IMR-90 (cell line): ENCODE results near the gene NAT10. TPM values are rescaled to one million over a fixed set of nuclear protein-coding genes. Genes with fewer than 3 reads are reported as not detected.

ENCODE experiments used
- ATAC-seq: fragments of 200-7000 bp; cut with Tn5 transposase; 2 replicates; pipeline ENCODE4 v1.9.1; 2020; ENCODE audit warnings: low read depth, mild to moderate bottlenecking, moderate library complexity
- BruUV-seq: library from RNA; stranded (reverse); fragments of 400-500 nt; replicated peaks from 2 replicates; lab custom pipeline; 2021; lab: Mats Ljungman, UMichigan
- CTCF ChIA-PET: fragments of 300-600 bp; formaldehyde crosslinking; extraction: SDS; loops from one replicate; lab custom pipeline; 2021; ENCODE audit warnings: antibody characterized with exemption; lab: Yijun Ruan, JAX
- POLR2A ChIA-PET: fragments of 300-600 bp; sonication (Branson Sonifier 250); formaldehyde crosslinking; loops from one replicate; lab custom pipeline; 2022; ENCODE audit warnings: antibody characterized with exemption; ENCODE audit not compliant: unreplicated experiment; lab: Charles Lee
- DNase-seq: peaks from one replicate; pipeline ENCODE4 v3.0.0; 2013
- H2AFZ ChIP-seq: replicated peaks from 2 replicates; pipeline ENCODE3; 2013; ENCODE audit warnings: low read length, mild to moderate bottlenecking; ENCODE audit not compliant: poor library complexity
- H2AK5ac ChIP-seq: 2 replicates; pipeline ENCODE4 v1.6.1; 2013; ENCODE audit warnings: low read depth, low read length, inconsistent platforms
- H2AK9ac ChIP-seq: replicated peaks from 2 replicates; pipeline ENCODE3; 2013; ENCODE audit warnings: mild to moderate bottlenecking, low read depth, low read length, moderate library complexity; ENCODE audit not compliant: poor library complexity
- H2BK120ac ChIP-seq: 2 replicates; pipeline ENCODE4 v1.6.1; 2013; ENCODE audit warnings: low read depth, low read length, inconsistent platforms
- H2BK15ac ChIP-seq: 3 replicates; pipeline ENCODE4 v1.6.1; 2013; ENCODE audit warnings: low read depth, low read length, inconsistent platforms
- H2BK20ac ChIP-seq: 2 replicates; pipeline ENCODE4 v1.6.1; 2013; ENCODE audit warnings: low read depth, mild to moderate bottlenecking, inconsistent platforms, low read length, moderate library complexity
- H2BK5ac ChIP-seq: 2 replicates; pipeline ENCODE4 v1.6.1; 2013; ENCODE audit warnings: mild to moderate bottlenecking, low read depth, low read length, inconsistent platforms; ENCODE audit not compliant: poor library complexity, severe bottlenecking
- H3K14ac ChIP-seq: replicated peaks from 2 replicates; pipeline ENCODE4 v1.6.1; 2013; ENCODE audit warnings: low read depth, low read length, inconsistent platforms
- H3K18ac ChIP-seq: 2 replicates; pipeline ENCODE4 v1.6.1; 2013; ENCODE audit warnings: low read depth, low read length, control low read depth
- H3K23ac ChIP-seq: 2 replicates; pipeline ENCODE4 v1.6.1; 2013; ENCODE audit warnings: low read depth, low read length, inconsistent platforms
- H3K27ac ChIP-seq: 2 replicates; pipeline ENCODE4 v1.5.1; 2013; ENCODE audit warnings: mild to moderate bottlenecking, control low read depth, low read length; ENCODE audit not compliant: insufficient read depth
- H3K27me3 ChIP-seq: 2 replicates; pipeline ENCODE4 v1.6.1; 2013; ENCODE audit warnings: low read length; ENCODE audit not compliant: control insufficient read depth, insufficient read depth
- H3K36me3 ChIP-seq: 2 replicates; pipeline ENCODE4 v1.6.1; 2013; ENCODE audit warnings: low read length, mixed read lengths; ENCODE audit not compliant: control insufficient read depth, insufficient read depth
- H3K4ac ChIP-seq: 2 replicates; pipeline ENCODE4 v1.6.1; 2013; ENCODE audit warnings: low read depth, low read length, inconsistent platforms
- H3K4me1 ChIP-seq: 2 replicates; pipeline ENCODE4 v1.6.1; 2013; ENCODE audit warnings: low read length, mixed read lengths; ENCODE audit not compliant: control insufficient read depth, insufficient read depth
- H3K4me2 ChIP-seq: 2 replicates; pipeline ENCODE4 v1.6.1; 2013; ENCODE audit warnings: low read depth, mild to moderate bottlenecking, control low read depth, low read length, moderate library complexity
- H3K4me3 ChIP-seq: 2 replicates; pipeline ENCODE4 v1.5.1; 2013; ENCODE audit warnings: low read depth, mild to moderate bottlenecking, control low read depth, low read length, moderate library complexity; ENCODE audit not compliant: insufficient read depth
- H3K56ac ChIP-seq: 2 replicates; pipeline ENCODE4 v1.6.1; 2013; ENCODE audit warnings: low read length, inconsistent platforms; ENCODE audit not compliant: insufficient read depth; ENCODE audit errors: extremely low read depth
- H3K79me1 ChIP-seq, 2 experiments: 2 replicates each; pipeline ENCODE4 v1.6.1; 2013; ENCODE audit warnings: low read length in 2 of 2, inconsistent platforms in 1 of 2, low read depth in 1 of 2
- H3K9ac ChIP-seq: 2 replicates; pipeline ENCODE4 v1.6.1; 2013; ENCODE audit warnings: low read depth, low read length, control low read depth
- H3K9me1 ChIP-seq: 2 replicates; pipeline ENCODE4 v1.6.1; 2013; ENCODE audit warnings: low read length, inconsistent platforms; ENCODE audit not compliant: insufficient read depth
- H3K9me3 ChIP-seq: 2 replicates; pipeline ENCODE4 v1.6.1; 2013; ENCODE audit warnings: low read length; ENCODE audit not compliant: control insufficient read depth, insufficient read depth
- H4K20me1 ChIP-seq: 2 replicates; pipeline ENCODE4 v1.6.1; 2013; ENCODE audit warnings: low read length, inconsistent platforms; ENCODE audit not compliant: insufficient read depth
- H4K5ac ChIP-seq: 2 replicates; pipeline ENCODE4 v1.6.1; 2013; ENCODE audit warnings: mild to moderate bottlenecking, low read depth, low read length, control low read depth
- H4K8ac ChIP-seq, 2 experiments: 2 replicates each; pipeline ENCODE4 v1.6.1; 2013; ENCODE audit warnings: low read depth in 2 of 2, low read length in 2 of 2, control low read depth in 1 of 2, inconsistent platforms in 1 of 2
- H4K91ac ChIP-seq: 2 replicates; pipeline ENCODE4 v1.6.1; 2013; ENCODE audit warnings: low read depth, low read length, inconsistent platforms; ENCODE audit not compliant: insufficient read depth
- MAFK ChIP-seq: IDR thresholded peaks from 2 replicates; pipeline ENCODE4 v1.6.1; 2012; ENCODE audit warnings: low read depth, low read length, improper control_type of control experiment
- MAZ ChIP-seq: IDR thresholded peaks from 2 replicates; pipeline ENCODE4 v1.6.1; 2012; ENCODE audit warnings: low read depth, mild to moderate bottlenecking, low read length, improper control_type of control experiment, moderate library complexity, borderline replicate concordance
- SMC3 ChIP-seq: fragments of 150-350 bp; IDR thresholded peaks from 2 replicates; pipeline ENCODE4 v1.6.1; 2016; ENCODE audit warnings: low read depth, mild to moderate bottlenecking, antibody characterized with exemption, low read length, moderate library complexity
- WGBS, 2 experiments: methylation state at CpG; one replicate each; pipeline versions ENCODE4 v1.1.5 to v1.1.7; 2013; ENCODE audit warnings: missing lambda C conversion rate in 2 of 2; ENCODE audit not compliant: insufficient read length in 1 of 2; ENCODE audit errors: extremely low coverage in 2 of 2; 5-methylcytosine and 5-hydroxymethylcytosine counted together
- dilution Hi-C: fragments of 300-500 bp; cut with HindIII; formaldehyde crosslinking; loops from one replicate; pipeline ENCODE4 v1.14.3; 2018; ENCODE audit warnings: low sequenced_read_pairs; ENCODE audit not compliant: unreplicated experiment
- in situ Hi-C: fragments of 300-500 bp; cut with MboI; formaldehyde crosslinking; loops from 3 replicates; pipeline ENCODE4 v1.14.3; 2019; ENCODE audit warnings: low sequenced_read_pairs, inconsistent platforms, mixed read lengths
- intact Hi-C: fragments of 100-400 bp; cut with micrococcal nuclease; formaldehyde crosslinking; loops from 2 replicates; pipeline ENCODE4 v1.10.0; 2022
- polyA plus RNA-seq, 3 experiments: library from polyadenylated mRNA; depleted of rRNA; stranded (reverse); fragments of >200 nt; gene quantifications; 2 replicates each; pipeline ENCODE4 v1.2.3, GENCODE V29; 2012; ENCODE audit warnings: low replicate concordance in 1 of 3
- total RNA-seq: library from RNA; depleted of rRNA; stranded (reverse); fragments of >200 nt; gene quantifications from 2 replicates; pipeline ENCODE4 v1.2.3, GENCODE V29; 2012

Gene NAT10
- total and polyA plus RNA-seq, 2 of the 4 experiments (the other 2 are of a cell fraction), result 28.1 to 34.8 TPM

DNA sequence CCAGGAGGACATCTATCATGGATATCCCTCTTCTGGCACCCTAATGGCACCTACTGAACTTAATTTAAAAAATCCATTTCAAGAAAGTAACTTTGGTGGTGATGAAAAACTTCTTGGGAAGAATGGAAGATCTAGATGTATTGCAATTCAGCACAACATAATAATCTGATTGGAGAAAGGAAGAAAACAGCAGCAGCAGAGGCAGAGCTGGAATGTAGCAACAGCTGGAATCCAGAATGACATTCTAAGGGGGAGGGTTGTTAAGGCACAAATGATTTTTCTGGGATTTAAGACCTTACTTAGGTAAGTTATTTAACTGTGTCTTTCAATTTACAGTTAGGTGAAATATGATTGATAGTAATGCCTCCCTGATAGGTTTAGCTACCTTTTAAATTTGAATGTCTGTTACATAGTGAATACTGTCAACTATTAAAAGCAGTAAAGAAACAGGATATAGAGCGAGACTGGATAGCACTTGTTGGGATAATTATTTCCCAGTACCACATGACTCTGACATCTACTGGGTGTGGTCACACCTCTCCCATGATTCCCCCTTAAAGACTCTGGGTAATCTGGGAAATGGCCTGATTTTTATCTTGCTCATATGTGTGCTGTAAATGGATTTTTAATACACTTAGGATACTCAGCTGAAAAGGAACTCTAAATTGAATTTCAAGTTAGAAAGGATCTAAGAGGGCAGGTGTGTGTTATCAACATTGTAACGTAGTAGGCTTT is 42.2 kb upstream of the NAT10 start:
- H4K91ac ChIP-seq, result no peak overlapping the region
- no peak overlapping the region for H2AK5ac ChIP-seq
- H3K4me3 ChIP-seq, result no peak overlapping the region
- H3K27me3 ChIP-seq, result no peaks in the 10 kb centered on the region
- H2AK9ac ChIP-seq, result no peak overlapping the region
- TF ChIP-seq MAFK (no peak), SMC3 (no peak), MAZ (peak; percentile 22; the same call in 1 of the 2 replicates)
- ChIA-PET CTCF (no interaction called here), POLR2A (no interaction called here)
- H3K56ac ChIP-seq, result no peak overlapping the region
- no peak overlapping the region for H3K4me2 ChIP-seq
- no peak overlapping the region for H3K14ac ChIP-seq
- H3K79me1 ChIP-seq, result peaks cover 4 to 30% of the 10 kb centered on the region in 2 experiments; a peak in 3 of 4 replicates
- no peak overlapping the region for H3K18ac ChIP-seq
- no peaks in the 10 kb centered on the region for H3K9me3 ChIP-seq
- no peak overlapping the region for H2BK5ac ChIP-seq
- H3K4ac ChIP-seq, result no peak overlapping the region
- H2AFZ ChIP-seq, result no peak overlapping the region
- H3K36me3 ChIP-seq, result peaks cover 17% of the 10 kb centered on the region
- peaks cover 98% of the 10 kb centered on the region for H4K20me1 ChIP-seq
- H3K9ac ChIP-seq, result no peak overlapping the region
- intact Hi-C loops, result no loop called here
- H4K5ac ChIP-seq, result no peak overlapping the region
- no peak overlapping the region for H2BK15ac ChIP-seq
- dilution Hi-C loops, result no loop called here
- WGBS, 2 experiments, result no CpG with 5 or more reads among the region's 2 CpGs
- no peak overlapping the region for H3K23ac ChIP-seq
- BruUV-seq, result no TSS peak
- peaks cover 16% of the 10 kb centered on the region for H3K4me1 ChIP-seq
- DNase-seq (peak; percentile 7), ATAC-seq (peak; percentile 58)
- H2BK20ac ChIP-seq, result no peak overlapping the region
- in situ Hi-C loops, result loop anchor here (10.0 kb wide), 1 partner anchor 58 kb away; no protein-coding TSS in a partner anchor
- H3K27ac ChIP-seq, result no peak overlapping the region
- H4K8ac ChIP-seq, result no peak overlapping the region
- peaks cover 10% of the 10 kb centered on the region for H3K9me1 ChIP-seq
- H2BK120ac ChIP-seq, result no peak overlapping the region
